K562 (cell line): ENCODE results near the gene CHRND. TPM values are rescaled to one million over a fixed set of nuclear protein-coding genes. Genes with fewer than 3 reads are reported as not detected.

ENCODE experiments used
- C11orf30 ChIP-seq: fragments of 450-650 bp; IDR thresholded peaks from 2 replicates; pipeline ENCODE4 v1.6.1; 2016; ENCODE audit warnings: low read depth, mild to moderate bottlenecking
- GTF2F1 ChIP-seq: IDR thresholded peaks from 2 replicates; pipeline ENCODE4 v1.6.1; 2011; ENCODE audit warnings: low read depth, low read length, improper control_type of control experiment
- HEY1 ChIP-seq: fragments of 250-450 bp; sonication (Bioruptor Pico); IDR thresholded peaks from 2 replicates; pipeline ENCODE4 v1.5.0; 2020; ENCODE audit warnings: mild to moderate bottlenecking, moderate library complexity, borderline replicate concordance
- RBBP5 ChIP-seq: fragments of 200-600 bp; sonication (generic); IDR thresholded peaks from 2 replicates; pipeline ENCODE4 v1.6.1; 2012; ENCODE audit warnings: borderline replicate concordance, mild to moderate bottlenecking, low read length, control low read depth, inconsistent platforms; ENCODE audit not compliant: insufficient read depth, poor library complexity, severe bottlenecking
- WHSC1 ChIP-seq: IDR thresholded peaks from one replicate; pipeline ENCODE4 v1.6.1; 2012; ENCODE audit warnings: low read length, control low read depth, inconsistent platforms
- ZFPM2 ChIP-seq: fragments of 250-450 bp; sonication (Bioruptor Pico); IDR thresholded peaks from 2 replicates; pipeline ENCODE4 v1.5.1; 2022; ENCODE audit warnings: mild to moderate bottlenecking
- ZNF143 ChIP-seq: sonication (generic); formaldehyde crosslinking; IDR thresholded peaks from 2 replicates; pipeline ENCODE4 v1.9.0; 2022; ENCODE audit warnings: mild to moderate bottlenecking, missing genetic modification reagents
- polyA plus RNA-seq, 8 experiments: library from polyadenylated mRNA; depleted of rRNA in 4 of 8; stranded (reverse) in 5 of 8; unstranded in 3 of 8; fragments of >200 nt; fragmentation: Nextera tagmentation in 2 of 8; fragmentation: Illumina TruSeq in 1 of 8; extraction: Ambion mirVana in 2 of 8; extraction: Trizol in 1 of 8; gene quantifications; 2 replicates each; pipeline versions ENCODE4 v1.2.1 to v1.2.3, GENCODE V29; 2011 to 2014; ENCODE audit warnings: inconsistent platforms in 1 of 8, missing spikeins in 1 of 8
- total RNA-seq, 7 experiments: library from RNA; depleted of rRNA in 6 of 7; stranded (reverse); fragments of >200 nt in 6 of 7; fragmentation: Illumina TruSeq in 2 of 7; extraction: Trizol in 2 of 7; gene quantifications; 2 replicates each; pipeline versions ENCODE4 v1.2.1 to v1.2.3, GENCODE V29; 2011 to 2021; ENCODE audit warnings: low replicate concordance in 1 of 7
- TF ChIP-seq, protein P1 (sequence below): sonication (generic); formaldehyde crosslinking; IDR thresholded peaks from 2 replicates; pipeline ENCODE4 v1.8.1; 2023; ENCODE audit warnings: mild to moderate bottlenecking, missing genetic modification reagents
- TF ChIP-seq, protein P2 (sequence below), 3 experiments: fragments of 200-800 bp in 1 of 3; sonication (Bioruptor generic) in 1 of 3; sonication (generic) in 1 of 3; formaldehyde crosslinking in 1 of 3; IDR thresholded peaks; 2 replicates each; pipeline versions ENCODE4 v1.6.1 to v1.8.0; 2016 to 2022; ENCODE audit warnings: mild to moderate bottlenecking in 2 of 3, missing compliant biosample characterization in 2 of 3, missing genetic modification characterization in 2 of 3, missing genetic modification reagents in 1 of 3

Gene CHRND
- total and polyA plus RNA-seq, 9 of the 15 experiments (the other 6 are each of a cell fraction or from before 2014, with no cell fraction given), result not detected

DNA sequence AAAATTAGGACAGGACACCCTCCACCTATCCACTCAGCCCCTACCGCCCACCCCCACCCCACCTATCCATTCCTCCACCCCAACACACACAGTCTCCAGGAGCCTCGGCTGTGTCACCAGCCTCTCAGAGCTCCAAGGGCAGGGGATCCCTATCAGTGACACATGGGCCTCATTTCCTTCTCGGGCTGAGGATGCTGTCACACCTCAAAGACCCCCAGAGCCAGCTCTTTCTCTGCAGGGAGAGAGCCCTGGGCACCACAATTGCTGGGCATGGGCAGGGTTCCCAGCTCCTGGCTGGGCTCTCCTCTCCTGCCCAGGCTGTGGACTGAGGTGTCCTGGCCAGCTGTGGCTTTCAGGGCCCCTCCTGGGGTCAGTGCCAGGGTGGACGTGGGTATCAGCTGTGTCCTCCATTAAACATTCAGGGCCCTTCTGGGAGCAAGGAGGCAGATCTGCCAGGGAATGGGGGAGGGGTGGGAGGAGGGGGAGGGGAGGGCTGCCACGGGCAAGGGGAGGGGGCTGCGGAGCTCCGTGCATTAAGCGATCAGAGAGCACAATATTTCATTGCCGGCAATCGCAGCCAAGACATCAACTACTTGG lies 24.1 kb upstream of the CHRND start (continued):
- TF ChIP-seq, protein P1, sequence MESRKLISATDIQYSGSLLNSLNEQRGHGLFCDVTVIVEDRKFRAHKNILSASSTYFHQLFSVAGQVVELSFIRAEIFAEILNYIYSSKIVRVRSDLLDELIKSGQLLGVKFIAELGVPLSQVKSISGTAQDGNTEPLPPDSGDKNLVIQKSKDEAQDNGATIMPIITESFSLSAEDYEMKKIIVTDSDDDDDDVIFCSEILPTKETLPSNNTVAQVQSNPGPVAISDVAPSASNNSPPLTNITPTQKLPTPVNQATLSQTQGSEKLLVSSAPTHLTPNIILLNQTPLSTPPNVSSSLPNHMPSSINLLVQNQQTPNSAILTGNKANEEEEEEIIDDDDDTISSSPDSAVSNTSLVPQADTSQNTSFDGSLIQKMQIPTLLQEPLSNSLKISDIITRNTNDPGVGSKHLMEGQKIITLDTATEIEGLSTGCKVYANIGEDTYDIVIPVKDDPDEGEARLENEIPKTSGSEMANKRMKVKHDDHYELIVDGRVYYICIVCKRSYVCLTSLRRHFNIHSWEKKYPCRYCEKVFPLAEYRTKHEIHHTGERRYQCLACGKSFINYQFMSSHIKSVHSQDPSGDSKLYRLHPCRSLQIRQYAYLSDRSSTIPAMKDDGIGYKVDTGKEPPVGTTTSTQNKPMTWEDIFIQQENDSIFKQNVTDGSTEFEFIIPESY, result no peak
- TF ChIP-seq GTF2F1, result no peak
- no peak for TF ChIP-seq ZNF143 (CRISPR knock-in tag)
- TF ChIP-seq WHSC1, result no peak
- no peak for TF ChIP-seq HEY1 (CRISPR knock-in tag)
- TF ChIP-seq ZFPM2 (CRISPR knock-in tag), result no peak
- TF ChIP-seq RBBP5, result no peak
- TF ChIP-seq C11orf30, result no peak
- TF ChIP-seq, protein P2, sequence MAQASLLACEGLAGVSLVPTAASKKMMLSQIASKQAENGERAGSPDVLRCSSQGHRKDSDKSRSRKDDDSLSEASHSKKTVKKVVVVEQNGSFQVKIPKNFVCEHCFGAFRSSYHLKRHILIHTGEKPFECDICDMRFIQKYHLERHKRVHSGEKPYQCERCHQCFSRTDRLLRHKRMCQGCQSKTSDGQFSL (CRISPR knock-in tag; IDR thresholded peaks at IDR 0.05), result no peak
- TF ChIP-seq, protein P2 (tag; IDR thresholded peaks at IDR 0.05), result no peak
